Suppressor macrophage treated with lipopolysaccharide for 1 hour (primary cell): ENCODE results near the gene SERPINB7.

Experiments used
- DNase-seq, 3 donors: peaks; one replicate each; pipeline ENCODE4 v3.0.0-alpha.2; 2020 to 2022

SERPINB7 gene

DNA sequence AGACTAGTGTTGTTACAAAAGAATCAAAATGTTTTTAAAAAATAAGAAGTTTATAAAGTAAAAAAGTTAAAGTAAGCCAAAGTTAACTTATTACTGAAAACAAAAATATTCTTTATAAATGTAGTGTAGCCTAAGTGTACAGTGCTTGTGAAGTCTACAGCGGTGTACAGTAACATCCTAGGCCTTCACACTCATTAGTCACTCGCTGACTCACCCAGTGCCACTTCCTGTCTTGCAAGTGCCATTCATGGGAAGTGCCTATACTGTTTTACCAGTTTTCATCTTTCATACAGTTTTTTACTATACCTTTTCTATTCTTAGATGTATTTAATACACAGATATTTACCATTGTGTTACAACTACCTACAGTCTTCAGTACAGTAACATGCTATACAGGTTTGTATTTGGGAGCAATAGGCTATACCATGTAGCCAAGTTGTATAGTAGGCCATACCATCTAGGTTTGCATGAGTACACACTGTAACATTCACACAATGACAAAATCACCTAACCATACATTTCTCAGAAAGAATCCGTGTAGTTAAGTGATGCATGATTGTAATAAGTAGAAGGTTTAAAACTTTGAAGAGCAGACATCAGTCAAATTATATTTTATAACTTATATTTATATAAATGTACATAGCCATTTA is 13.4 kb downstream of the SERPINB7 start:
- DNase-seq = peak; percentile 82 to 89 (median 86)

DNA sequence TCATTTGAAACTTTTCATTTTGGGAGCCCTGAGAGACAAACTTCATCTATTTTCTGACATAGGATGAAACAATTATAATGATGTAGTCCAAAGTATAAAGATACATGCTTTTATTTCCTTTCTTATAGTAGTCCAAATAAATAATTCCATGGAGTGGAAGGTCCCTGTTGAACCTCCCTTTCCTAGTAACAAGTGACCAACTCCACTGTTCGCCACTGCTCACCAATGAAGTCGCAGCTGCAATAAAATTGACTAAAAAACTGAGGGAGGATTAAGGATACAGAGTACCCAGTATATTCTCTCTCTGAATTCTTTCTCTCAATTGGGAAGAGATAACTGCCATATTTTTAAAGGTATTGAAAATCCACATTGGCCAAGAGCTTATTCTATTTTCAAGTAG is 14.1 kb downstream of the SERPINB7 start:
- DNase-seq = no peak

DNA sequence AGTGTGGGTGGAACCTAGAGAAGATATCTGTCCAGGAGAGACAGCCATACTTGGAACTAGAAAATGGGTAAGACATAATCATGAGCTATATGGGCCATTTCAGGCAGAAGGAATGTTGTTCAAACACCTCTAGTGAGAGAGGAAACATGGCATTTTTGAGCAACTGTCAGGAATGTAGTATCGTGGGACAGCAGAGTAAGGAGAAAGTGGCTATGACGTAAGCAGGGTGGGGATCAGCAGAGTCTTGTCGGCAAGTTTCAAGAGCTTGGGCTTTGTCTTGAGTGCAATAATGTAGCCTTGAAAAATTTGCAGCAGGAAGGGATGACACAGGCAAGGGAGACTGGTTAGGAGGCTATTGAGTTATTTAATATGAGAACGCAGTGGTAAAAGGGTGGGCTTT is 20.4 kb downstream of the SERPINB7 start:
- DNase-seq = no peak

DNA sequence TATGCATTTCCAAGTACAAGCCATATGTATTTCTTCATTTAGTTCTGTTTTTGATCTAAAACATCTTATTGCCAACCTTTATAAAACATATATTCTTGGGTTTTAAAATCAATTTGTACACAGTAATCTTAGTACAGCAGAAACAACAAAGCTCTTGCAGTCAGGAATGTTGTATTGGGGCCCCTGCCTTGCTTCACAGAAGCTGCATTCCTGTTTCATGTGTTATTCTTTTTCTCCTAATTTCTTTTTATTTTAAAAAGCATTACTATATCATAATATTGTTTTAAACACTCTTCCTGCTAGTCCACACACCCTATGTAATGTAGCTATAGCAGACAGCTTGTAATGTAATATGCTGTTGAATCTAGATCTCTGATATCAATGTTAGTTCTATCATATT is 24.0 kb downstream of the SERPINB7 start:
- no peak for DNase-seq

DNA sequence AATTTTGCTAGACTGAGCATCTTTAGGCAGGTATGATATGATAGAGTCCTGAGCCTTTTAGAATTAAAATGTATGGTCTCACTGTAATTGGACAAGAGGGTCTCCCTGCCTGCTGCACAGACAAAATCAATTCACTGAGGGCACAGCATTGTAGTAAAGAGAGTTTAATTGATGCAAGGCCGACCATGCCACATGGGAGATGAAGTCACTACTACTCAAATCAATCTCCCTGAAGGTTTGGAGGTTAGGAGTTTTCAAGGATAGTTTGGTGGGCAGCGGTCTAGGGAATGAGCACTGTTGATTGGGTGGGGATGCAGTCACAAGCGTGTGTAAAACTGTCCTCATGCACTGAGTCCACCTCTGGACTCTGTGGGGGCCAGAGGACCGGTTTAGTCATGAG is 26.1 kb downstream of the SERPINB7 start:
- DNase-seq = no peak

DNA sequence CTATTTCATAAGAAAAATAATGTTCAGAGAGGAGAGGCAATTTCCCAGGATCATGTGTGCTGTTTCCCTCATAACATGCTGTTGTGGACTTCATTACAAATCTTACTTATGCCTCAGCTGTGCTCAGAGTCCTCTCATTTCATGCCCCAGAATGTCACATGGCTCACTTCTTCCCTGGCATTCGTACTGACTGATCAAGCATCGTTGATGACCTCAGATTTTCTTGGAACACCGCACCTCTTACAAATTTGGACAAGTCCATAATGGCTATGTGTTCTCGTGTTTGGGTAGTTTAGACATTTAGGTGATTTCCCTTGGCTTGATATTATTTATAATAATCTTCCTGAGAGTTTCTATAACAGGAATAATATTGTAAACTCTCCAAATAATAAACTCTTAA is 32.9 kb downstream of the SERPINB7 start:
- no peak for DNase-seq

DNA sequence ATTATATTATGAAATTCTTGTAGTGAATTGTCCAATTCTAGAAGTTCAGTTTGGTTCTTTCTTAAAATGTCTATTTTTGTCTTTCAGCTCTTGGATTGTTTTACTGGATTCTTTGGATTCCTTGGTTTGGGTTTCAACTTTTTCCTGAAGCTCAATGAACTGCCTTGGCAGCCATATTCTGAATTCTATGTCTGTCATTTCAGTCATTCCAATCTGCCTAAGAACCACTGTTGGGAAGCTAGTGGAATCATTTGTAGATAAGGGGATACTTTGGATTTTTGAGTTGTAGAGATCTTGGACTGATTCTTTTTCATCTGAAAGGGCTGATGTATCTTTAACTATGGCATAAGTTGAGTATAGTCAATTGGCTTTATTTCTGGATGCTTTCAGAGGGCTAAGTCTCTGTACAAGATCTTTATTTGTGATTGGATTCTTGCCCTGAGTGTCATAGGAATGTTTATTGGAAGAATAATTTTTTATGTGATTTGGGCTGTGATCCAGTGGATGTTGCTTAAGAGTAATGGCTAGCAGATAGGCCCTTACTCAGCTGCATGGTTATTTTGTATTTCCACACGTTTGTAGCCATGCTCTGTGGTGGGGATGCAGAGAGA is 42.3 kb downstream of the SERPINB7 start:
- no peak for DNase-seq

DNA sequence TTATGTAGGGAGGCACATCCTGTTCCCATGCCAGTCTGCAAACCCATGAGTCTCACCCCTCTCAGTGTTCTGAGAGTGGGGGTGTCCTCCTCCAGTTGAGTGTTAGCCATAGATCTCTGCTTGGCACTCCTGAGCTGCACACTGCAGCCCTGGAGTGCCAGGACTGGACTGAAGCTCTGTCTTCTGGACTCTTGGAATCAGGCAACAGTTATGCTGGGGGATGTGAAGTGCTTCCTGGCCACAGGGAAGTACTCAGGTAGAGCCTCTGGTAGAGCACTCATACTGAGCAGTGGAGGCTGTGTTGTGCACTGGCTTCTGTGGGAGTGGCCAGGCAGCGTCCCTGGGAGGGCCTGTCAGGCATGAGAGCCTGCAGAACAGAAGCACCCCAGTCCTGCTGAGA is 43.0 kb downstream of the SERPINB7 start:
- no peak for DNase-seq

DNA sequence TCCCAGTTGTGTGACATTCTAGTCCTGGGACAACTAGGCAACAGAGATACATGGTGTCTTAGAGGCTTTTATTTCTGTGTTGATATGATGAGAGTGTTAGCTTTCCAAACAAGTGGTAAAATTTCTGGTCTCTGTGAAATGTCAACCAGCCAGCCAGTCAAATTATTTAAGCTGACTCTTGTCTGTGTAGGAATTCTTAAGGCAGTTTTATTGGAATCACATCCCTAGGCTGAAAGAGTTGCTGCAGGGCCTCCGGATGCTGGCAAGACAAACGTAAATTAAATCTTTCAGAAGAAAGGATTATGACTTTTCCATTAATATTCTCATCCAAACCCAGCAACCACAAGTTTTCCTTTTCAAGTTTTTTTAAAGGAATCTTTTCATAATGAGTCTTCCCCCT is 44.6 kb downstream of the SERPINB7 start:
- no peak for DNase-seq

DNA sequence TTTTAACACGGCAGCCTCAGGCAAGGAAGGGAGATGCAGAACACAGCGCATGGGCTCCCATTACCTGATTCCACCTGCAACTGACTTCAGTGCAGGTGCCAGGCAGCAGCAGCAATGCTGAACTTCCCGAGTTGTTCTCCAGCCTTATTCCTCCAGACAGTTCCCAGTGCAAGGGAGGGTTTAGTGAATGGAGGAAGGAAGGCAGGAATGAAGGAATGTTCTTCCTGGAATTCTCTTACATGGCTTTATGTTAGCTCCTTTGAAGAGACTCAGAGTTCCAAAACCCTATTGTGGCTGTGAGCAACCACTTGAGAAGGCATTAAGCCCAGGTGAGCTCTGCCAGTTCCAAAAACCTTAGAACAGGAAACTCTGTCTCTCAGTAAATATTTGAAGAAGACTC is 45.5 kb downstream of the SERPINB7 start:
- no peak for DNase-seq

DNA sequence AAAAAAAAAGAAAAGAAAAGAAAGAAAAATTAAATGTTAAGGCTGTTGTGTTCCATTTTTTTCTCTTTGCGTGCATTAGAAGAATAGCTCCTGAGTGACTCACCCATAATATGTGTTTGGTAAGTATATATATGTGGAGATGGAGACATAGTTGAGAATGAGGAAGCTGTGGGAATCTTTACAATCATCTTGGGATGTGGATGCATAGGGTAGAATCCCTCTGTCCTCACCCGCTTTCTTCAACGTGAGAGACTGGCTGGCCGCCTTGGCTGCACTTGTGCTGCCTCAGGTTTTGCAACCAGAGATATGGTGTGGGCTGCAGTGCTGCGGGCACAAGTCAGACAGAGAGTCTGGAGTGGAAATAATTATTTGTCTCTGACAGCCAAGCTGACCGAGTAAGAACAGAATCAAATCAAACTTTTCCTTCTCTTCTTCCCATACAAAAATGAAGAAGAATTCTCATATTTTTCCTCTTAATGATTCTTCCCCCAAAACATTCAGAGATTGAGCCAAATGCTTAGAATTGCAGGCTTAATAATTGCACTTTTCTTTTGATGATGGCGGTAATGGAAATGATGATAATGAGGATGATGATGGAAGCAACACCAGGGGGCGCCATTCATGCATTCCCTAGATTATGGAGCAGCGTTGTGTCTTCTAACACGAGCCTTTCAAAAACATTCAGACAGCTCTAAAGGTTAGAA is 48.5 kb downstream of the SERPINB7 start:
- peak; percentile 38 to 70 (median 67) for DNase-seq

DNA sequence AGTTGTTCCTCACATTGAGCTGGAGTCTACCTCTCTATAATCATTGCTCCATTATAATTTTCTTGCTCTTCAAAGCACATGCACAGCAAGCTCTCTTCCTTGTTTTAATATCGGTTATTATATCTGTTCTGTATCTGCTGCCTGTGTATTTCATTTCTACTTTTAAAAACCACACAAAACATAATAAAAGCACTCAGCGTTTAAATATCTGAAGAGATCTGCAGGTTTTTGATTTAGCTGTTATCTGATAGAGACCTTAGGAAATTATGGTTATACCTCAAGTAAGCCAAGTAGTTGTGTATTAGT is 49.0 kb downstream of the SERPINB7 start:
- no peak for DNase-seq

DNA sequence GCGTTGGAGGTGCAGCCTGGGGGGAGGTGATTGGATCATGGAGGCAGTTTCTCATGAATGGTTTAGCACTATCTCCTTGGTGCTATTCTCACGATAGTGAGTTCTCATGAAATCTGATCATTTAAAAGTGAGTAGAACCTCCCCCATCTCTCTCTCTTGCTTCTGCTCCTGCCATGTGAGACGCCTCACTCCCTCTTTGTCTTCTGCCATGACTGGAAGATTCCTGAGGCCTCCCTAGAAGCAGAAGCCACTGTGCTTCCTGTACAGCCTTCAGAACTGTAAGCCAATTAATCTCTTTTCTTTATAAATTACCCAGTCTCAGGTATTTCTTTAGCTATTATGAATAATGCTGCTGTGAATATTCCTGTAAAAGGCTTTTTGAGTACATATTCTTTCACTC is 52.9 kb downstream of the SERPINB7 start:
- DNase-seq = no peak

DNA sequence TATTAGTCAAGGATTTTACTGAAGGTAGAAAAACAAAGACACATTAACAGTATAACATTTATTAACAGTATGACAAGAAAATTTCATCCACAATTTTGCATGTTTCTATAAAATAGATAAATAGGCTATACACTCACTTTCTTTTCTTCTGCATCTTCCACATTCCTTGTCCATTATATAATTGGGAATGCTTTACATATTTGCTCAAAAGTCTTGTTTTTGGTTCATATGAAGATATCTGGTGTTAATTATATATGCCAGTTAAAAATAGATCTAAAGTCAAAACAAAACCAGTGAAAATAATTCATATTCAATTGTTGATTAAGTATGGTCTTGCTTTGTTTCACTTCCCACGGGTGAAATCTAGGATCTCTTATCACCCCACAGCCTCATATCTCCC is 53.4 kb downstream of the SERPINB7 start:
- no peak for DNase-seq

DNA sequence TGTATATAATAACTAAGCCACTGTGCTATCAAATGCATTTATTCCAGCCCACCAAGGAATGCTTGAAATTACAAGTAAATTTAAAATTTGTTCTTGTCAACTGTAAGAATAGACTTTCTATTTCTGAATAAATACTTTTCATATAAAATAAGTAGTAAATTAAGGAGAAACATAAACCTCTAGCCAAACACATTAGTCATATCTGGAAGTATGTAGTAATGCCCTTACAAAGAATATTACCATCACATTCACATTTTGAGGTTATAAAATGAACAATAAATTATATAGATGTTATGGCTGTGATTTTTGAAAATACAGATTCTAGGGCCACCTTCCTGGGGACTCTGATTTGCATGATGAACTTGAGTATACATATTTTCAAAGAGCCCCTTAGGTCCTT is 54.7 kb downstream of the SERPINB7 start:
- no peak for DNase-seq

DNA sequence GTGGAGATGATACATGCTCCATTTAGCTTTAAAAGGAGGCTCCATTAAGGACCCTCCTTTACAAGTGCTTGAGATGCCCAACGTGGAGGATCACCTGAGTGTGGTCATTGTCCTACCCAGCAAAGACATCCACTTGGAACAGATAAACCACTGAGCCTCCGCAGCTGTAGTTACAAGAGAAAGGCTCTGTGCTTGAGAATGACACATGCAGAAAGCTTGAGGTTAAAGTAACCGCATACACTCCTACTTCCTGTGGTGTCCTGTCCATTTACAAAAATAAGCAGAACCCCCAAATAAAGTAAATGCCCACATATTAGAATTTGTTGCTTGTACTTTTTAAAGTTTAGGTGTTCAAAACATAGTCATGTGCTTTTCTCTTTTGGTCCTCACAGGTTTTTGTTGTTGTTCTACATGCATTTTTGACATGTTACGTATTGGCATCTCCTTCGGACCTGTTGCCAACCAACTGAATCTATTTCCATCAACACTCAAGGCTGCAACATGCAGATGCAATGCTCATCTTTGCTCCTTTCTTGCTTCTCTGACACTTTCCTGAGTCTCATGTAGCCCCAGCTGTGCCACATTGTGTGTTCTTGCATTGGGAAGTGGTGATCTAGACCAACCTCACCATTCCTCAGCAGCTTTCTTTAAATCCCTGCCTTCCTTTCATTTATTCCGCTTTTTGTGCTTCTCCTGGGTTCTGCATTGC is 56.0 kb downstream of the SERPINB7 start:
- peak; percentile 13 to 55 (median 43) for DNase-seq

DNA sequence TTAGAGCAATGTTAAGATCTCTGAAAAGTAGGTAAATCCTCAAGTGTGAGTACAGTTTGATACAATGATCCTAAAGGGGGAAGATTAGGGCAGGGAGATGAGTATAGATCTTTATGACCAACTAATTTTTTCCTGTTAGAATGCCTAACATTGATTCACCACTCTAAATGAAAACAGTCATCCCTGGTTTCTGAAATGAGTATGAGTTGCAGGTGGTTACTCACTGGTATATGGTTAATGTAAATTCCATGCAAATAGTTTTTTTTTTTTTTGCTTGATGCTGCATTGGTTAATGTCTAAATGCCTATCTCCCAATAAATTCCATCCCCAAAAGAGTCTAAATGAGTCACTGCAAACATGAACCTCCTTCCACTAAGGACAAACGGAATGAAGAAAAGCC is 57.3 kb downstream of the SERPINB7 start:
- peak in 1 of 3 donors; percentile 44 for DNase-seq

DNA sequence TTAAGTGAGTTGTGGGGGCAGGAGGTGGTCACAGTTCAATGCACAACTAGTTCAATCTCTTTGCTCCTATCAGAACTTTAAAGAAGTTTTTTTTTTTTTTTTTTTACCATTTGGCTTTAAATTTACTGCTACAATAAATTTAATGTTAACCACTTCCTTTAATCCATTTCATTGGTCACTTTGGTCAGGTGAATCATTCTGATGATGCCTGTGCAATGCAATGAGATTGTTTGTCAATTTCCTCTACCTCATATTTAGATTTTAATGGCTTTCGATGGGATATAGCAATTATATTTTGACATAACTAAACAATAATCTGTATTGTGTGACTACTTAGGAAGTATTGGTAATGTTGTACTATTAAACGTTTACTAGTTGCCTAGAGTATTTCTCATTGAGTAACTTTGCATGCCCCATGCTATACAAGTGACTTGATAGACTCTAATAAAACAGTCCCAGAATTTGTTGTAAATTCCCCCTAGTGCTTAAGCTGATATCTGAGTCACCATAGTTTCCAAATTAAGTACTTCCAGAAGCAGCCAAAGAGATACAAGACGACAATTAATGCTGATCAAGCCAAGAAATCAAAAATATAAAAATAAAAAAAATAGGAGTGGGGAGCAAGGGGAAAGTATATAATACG is 59.4 kb downstream of the SERPINB7 start:
- peak; percentile 9 to 58 (median 55) for DNase-seq

DNA sequence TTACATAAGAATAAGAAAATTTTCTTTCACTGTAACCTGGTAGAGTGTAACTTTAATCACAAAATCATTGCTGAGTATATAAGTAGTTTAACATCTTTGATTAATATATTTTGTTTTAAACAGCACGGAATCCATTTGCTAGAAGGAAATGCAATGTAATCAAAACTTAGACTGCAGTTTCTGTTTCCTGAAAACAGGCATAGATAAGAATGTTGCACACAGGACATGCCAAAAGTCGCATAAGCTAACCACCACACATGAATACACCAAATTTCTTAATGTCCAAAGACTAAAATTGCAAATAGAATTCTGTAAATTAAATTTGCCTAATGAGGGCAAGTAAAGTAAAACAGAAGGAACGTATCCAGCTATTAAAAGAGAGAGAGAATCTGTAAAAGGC is 61.2 kb downstream of the SERPINB7 start:
- no peak for DNase-seq

DNA sequence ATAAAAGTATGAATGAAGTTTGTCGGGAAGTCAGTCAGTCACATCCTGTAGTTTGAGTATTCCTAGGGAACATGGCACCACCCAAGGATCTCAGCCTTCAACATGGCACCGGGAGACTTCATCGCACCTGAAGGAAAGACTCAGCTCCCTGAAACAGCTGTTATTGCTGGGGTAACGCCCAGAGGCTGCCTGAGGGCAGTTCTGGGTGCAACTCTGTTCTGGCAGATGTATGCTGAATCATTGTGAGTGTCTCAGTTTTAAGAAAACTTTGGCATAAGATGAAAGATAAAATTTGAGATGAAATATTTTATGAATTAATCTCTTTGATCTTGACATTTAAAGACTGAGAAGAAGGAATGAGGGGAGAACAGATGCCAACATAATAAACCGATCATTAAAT is 62.4 kb downstream of the SERPINB7 start:
- DNase-seq = no peak

DNA sequence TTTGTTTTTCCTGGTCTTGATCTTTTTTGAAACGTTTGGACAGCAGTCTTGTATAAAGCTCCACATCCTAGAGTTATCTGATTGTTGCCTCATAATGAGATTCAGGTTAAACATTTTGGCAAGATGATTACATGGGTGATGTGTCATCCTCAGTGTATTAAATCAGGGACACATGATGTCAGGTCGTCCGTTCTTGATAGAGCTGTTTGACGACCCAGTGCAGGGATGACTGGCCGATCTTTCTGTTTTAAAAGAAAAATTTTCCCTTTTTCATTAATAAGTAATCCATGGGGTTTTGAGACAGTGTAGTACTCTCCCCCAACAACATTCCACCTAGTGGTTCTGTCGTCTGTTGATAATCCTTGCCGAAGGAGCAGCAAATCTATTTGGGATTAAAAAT is 67.8 kb downstream of the SERPINB7 start:
- no peak for DNase-seq

DNA sequence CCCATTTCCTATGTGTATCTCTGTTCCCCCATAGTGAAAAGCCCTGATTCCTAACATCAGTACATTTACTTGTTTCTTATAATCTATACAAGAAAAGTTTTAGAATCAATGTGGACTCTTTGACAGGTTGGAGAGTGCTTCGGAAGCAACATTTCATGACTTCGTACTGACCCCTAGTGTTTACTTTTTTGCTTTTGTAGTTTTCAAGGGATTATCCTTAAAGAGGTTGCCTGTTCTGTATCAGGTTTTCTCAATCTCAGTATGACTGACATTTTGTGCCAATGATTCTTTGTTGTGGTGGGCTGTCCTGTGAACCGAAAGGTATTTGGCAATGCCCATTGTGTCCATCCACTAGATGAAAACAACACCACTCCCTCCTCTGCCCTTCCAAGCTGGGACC is 69.0 kb downstream of the SERPINB7 start:
- peak; percentile 54 to 71 (median 57) for DNase-seq

DNA sequence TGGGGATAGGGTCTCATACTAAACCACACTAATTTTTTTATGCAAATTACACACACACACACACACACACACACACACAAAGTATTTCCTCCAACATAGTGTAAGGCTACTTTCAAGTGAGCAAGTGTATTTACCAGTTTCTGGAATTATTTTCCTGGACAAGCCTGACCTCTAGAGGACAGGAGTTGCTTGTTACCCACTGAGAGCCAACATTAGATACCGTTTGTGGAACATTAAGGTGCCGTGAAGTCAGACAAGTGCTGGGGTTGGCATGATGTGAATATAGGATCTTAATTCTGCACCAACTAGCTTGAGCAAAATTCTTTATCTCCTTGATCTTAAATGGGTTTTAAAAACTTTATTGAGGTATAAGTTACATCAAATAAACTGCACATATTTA is 72.9 kb downstream of the SERPINB7 start:
- DNase-seq = peak; percentile 67 to 75 (median 73)
